ENCODE data around the gene POU6F2. TPM values are rescaled to one million over a fixed set of nuclear protein-coding genes. Genes with fewer than 3 reads are reported as not detected.

Gene POU6F2
- total and polyA plus RNA-seq, 2 of the 4 experiments (the other 2 are of a cell fraction): not detected

DNA sequence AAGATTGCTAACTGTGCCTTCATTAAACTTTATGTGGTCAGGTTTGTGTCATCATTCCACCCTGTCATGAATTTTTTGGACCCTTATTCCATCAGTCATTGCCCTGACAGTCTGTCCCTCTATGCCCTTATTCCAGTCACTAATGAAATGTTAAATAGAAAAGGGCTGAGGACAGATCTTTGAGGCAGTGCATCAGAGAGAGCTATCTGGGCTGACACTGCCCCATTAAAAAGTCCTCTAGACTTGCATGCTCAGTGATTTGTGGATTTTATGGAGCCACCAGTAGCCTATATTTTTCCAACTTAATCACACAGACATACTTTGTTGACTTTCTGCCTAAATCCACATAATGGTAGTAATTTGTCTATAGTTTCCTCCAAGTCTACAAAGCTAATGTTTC is 323.8 kb downstream of the POU6F2 start:
- no peak overlapping the region for H2BK20ac ChIP-seq (ENCODE audit: low read depth, low read length)
- no peak overlapping the region for H4K8ac ChIP-seq (ENCODE audit: low read depth in 2 of 2, low read length in 2 of 2)
- intact Hi-C loops (cut with micrococcal nuclease): no loop called here
- H3K27me3 ChIP-seq (ENCODE audit: control insufficient read depth, insufficient read depth, low read length): no peaks in the 10 kb centered on the region
- H3K27ac ChIP-seq (ENCODE audit: insufficient read depth, low read length): no peak overlapping the region
- no peak overlapping the region for H2AK5ac ChIP-seq (ENCODE audit: low read depth, low read length)
- no peak overlapping the region for H3K4me3 ChIP-seq (ENCODE audit: insufficient read depth, low read depth, low read length)
- H3K4me1 ChIP-seq (ENCODE audit: control insufficient read depth, insufficient read depth, low read length): no peaks in the 10 kb centered on the region
- H4K91ac ChIP-seq (ENCODE audit: insufficient read depth, low read depth, low read length): no peak overlapping the region
- H2BK5ac ChIP-seq (ENCODE audit: low read depth, low read length, poor library complexity, severe bottlenecking): no peak overlapping the region
- no peaks in the 10 kb centered on the region for H4K20me1 ChIP-seq (ENCODE audit: insufficient read depth, low read length)
- no TSS peak for BruUV-seq (replicated peaks)
- H3K9me3 ChIP-seq (ENCODE audit: control insufficient read depth, insufficient read depth, low read length): no peaks in the 10 kb centered on the region
- H4K5ac ChIP-seq (ENCODE audit: low read depth, low read length): no peak overlapping the region
- H3K18ac ChIP-seq (ENCODE audit: low read depth, low read length): no peak overlapping the region
- dilution Hi-C loops (cut with HindIII; ENCODE audit: low sequenced_read_pairs, unreplicated experiment): no loop called here
- ATAC-seq (ENCODE audit: low read depth) (no peak), DNase-seq (no peak)
- POLR2A ChIA-PET (ENCODE audit: unreplicated experiment): no interaction called here
- no peak overlapping the region for H3K14ac ChIP-seq (replicated peaks; ENCODE audit: low read depth, low read length)
- H2AK9ac ChIP-seq (replicated peaks; ENCODE audit: low read depth, low read length, poor library complexity): no peak overlapping the region
- no peak overlapping the region for H2AFZ ChIP-seq (replicated peaks; ENCODE audit: low read length, poor library complexity)
- in situ Hi-C loops (cut with MboI; ENCODE audit: low sequenced_read_pairs): no loop called here
- H3K4ac ChIP-seq (ENCODE audit: low read depth, low read length): no peak overlapping the region
- no peaks in the 10 kb centered on the region for H3K9me1 ChIP-seq (ENCODE audit: insufficient read depth, low read length)
- no peak overlapping the region for H3K56ac ChIP-seq (ENCODE audit: extremely low read depth, insufficient read depth, low read length)
- H3K23ac ChIP-seq (ENCODE audit: low read depth, low read length): no peak overlapping the region
- no peak overlapping the region for H2BK120ac ChIP-seq (ENCODE audit: low read depth, low read length)
- CTCF ChIA-PET: no interaction called here
- H3K79me1 ChIP-seq (ENCODE audit: low read depth in 1 of 2, low read length in 2 of 2): no peaks in the 10 kb centered on the region
- H3K4me2 ChIP-seq (ENCODE audit: low read depth, low read length): no peak overlapping the region
- no peak overlapping the region for H3K9ac ChIP-seq (ENCODE audit: low read depth, low read length)
- H2BK15ac ChIP-seq (ENCODE audit: low read depth, low read length): no peak overlapping the region
- no peaks in the 10 kb centered on the region for H3K36me3 ChIP-seq (ENCODE audit: control insufficient read depth, insufficient read depth, low read length)
- TF ChIP-seq RCOR1 (IDR thresholded peaks at IDR 0.05; ENCODE audit: insufficient replicate concordance, low read length) (no peak), SMC3 (IDR thresholded peaks at IDR 0.05; ENCODE audit: low read depth, low read length) (no peak), CHD1 (IDR thresholded peaks at IDR 0.05; ENCODE audit: low read depth, low read length) (no peak), MAZ (IDR thresholded peaks at IDR 0.05; ENCODE audit: borderline replicate concordance, low read depth, low read length) (no peak), NFE2L2 (IDR thresholded peaks at IDR 0.05; ENCODE audit: low read depth, low read length) (no peak), MAFK (IDR thresholded peaks at IDR 0.05; ENCODE audit: low read depth, low read length) (no peak), BHLHE40 (IDR thresholded peaks at IDR 0.05; ENCODE audit: low read depth, low read length) (no peak), CEBPB (IDR thresholded peaks at IDR 0.05; ENCODE audit: low read depth, low read length) (no peak), FOS (IDR thresholded peaks at IDR 0.05; ENCODE audit: low read depth, low read length) (no peak), RFX5 (IDR thresholded peaks at IDR 0.05; ENCODE audit: low read depth, low read length) (no peak), POLR2A (IDR thresholded peaks at IDR 0.05; ENCODE audit: low read depth, low read length) (no peak)
- TF ChIP-seq, protein P1, sequence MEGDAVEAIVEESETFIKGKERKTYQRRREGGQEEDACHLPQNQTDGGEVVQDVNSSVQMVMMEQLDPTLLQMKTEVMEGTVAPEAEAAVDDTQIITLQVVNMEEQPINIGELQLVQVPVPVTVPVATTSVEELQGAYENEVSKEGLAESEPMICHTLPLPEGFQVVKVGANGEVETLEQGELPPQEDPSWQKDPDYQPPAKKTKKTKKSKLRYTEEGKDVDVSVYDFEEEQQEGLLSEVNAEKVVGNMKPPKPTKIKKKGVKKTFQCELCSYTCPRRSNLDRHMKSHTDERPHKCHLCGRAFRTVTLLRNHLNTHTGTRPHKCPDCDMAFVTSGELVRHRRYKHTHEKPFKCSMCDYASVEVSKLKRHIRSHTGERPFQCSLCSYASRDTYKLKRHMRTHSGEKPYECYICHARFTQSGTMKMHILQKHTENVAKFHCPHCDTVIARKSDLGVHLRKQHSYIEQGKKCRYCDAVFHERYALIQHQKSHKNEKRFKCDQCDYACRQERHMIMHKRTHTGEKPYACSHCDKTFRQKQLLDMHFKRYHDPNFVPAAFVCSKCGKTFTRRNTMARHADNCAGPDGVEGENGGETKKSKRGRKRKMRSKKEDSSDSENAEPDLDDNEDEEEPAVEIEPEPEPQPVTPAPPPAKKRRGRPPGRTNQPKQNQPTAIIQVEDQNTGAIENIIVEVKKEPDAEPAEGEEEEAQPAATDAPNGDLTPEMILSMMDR (conservative IDR thresholded peaks at IDR 0.05; ENCODE audit: low read depth, low read length): no peak

Data from IMR-90 (cell line).